Smooth muscle cell of the pulmonary artery (primary cell): ENCODE measurements around the gene UTS2B. TPM values are rescaled to one million over a fixed set of nuclear protein-coding genes. Genes with fewer than 3 reads are reported as not detected.

Source experiments
- total RNA-seq: library from RNA; depleted of rRNA; stranded (reverse); fragments of >200 nt; gene quantifications from 2 replicates; pipeline ENCODE4 v1.2.3, GENCODE V29; 2014

UTS2B gene
- total RNA-seq: 0.39 and 0.53 TPM in 2 replicates

GRCh38 chr3:191329654-191330529 is at the start of gene UTS2B:
Gene UTS2B, minus strand, starts transcription at chr3:191330526. Its CDS starts 48,337 bp downstream, at chr3:191282189.

GRCh38 chr3:191328962-191329653 is 1.2 kb downstream of the UTS2B start, which contains the start of gene CCDC50:
Gene CCDC50, plus strand, starts transcription at chr3:191329394. Its CDS starts 281 bp downstream, at chr3:191329675.

Other genes starting within 250 kb of the UTS2B start
- 4.5 and 11.1 TPM in 2 replicates for gene OSTN, start 131.3 kb downstream of the UTS2B start, total RNA-seq
- gene CCDC50, start 1.1 kb downstream of the UTS2B start, total RNA-seq: 93.8 and 109 TPM in 2 replicates
- not detected in 2 replicates for gene PYDC2, start 130.6 kb upstream of the UTS2B start, total RNA-seq